Measurements from ENCODE around the gene CCL21.

DNA sequence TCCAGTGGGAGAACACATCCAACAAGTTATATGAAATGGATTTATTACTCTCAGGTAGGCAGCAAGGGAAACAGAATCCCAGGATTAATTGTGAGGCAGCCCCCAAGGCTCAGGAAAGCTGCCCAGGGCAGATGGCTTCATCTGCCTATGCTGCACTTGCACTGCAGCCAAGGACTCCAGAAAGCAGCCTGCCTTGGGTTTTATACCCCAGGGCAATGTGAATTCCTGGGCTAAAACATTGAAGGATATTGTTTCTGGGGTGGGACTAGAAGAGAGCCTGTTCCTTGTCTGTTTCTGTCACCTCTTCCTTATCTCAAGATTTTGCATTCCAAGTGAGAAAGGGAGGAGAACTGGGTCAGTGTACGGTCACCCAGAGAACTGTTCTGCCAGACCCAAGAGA lies 38.6 kb downstream of the CCL21 start:
- no peak for TF ChIP-seq ZNF274 (IDR thresholded peaks at IDR 0.05; ENCODE audit: low read depth, low read length)
- no peak for TF ChIP-seq SUZ12 (IDR thresholded peaks at IDR 0.05; ENCODE audit: extremely low read depth, insufficient read depth, insufficient read length)
- TF ChIP-seq YY1 (IDR thresholded peaks at IDR 0.05; ENCODE audit: insufficient read depth, insufficient read length), result no peak

Data from NT2/D1 (cell line).